ENCODE data around the gene KHNYN. TPM values are rescaled to one million over a fixed set of nuclear protein-coding genes. Genes with fewer than 3 reads are reported as not detected.
"Not testable (repeated sequence)": the region's sequence is repeated elsewhere in the genome, so short reads cannot be mapped to it uniquely, and the experiment has no call there.

Gene KHNYN
- total and polyA plus RNA-seq, 4 donors = 15.2 to 64.9 (median 42.3) TPM

GRCh38 chr14:24442240-24443052, 12.7 kb downstream of the KHNYN start, which contains the start of gene SDR39U1:
Gene SDR39U1, minus strand, starts transcription at chr14:24442776. Its CDS starts 7 bp downstream, at chr14:24442769.
- Histone ChIP-seq H3K27me3 (ENCODE audit: control insufficient read depth in 1 of 2, insufficient read depth in 2 of 2, low read length in 1 of 2) (no peaks in the 10 kb centered on the region), H3K4me1 (ENCODE audit: control insufficient read depth in 1 of 2, insufficient read depth in 2 of 2, low read length in 2 of 2) (no peaks in the 10 kb centered on the region), H3K36me3 (ENCODE audit: control insufficient read depth in 1 of 2, insufficient read depth in 2 of 2, low read length in 1 of 2) (peaks cover 0 to 6% of the 10 kb centered on the region in 2 donors), H3K4me3 (ENCODE audit: low read length in 2 of 2) (peak within 1 kb of the TSS; percentile 53 to 95), H3K9me3 (ENCODE audit: control insufficient read depth, low read length) (no peaks in the 10 kb centered on the region), H3K27ac (ENCODE audit: low read depth in 1 of 2, low read length in 2 of 2) (peak within 1 kb of the TSS; percentile 91 to 95)
- peak; percentile 97 for ATAC-seq (ENCODE audit: low FRiP score)
- intact Hi-C loops (cut with DNase I) = loop anchor here in 1 of 2 donors (1.0 kb wide), 1 partner anchor 200 kb away; the partner anchor contains the start of gene TINF2
- WGBS, 2 donors = 0 to 1% methylated on average over 50 to 52 of the region's 52 CpGs
- peak; percentile 98 to 99 for DNase-seq

GRCh38 chr14:24443053-24443665, 13.4 kb downstream of the KHNYN start:
- peaks cover 0 to 4% of the 10 kb centered on the region in 2 donors for H3K36me3 ChIP-seq (ENCODE audit: control insufficient read depth in 1 of 2, insufficient read depth in 2 of 2, low read length in 1 of 2)
- DNase-seq (no peak), ATAC-seq (ENCODE audit: low FRiP score) (no peak)
- peak overlapping the region; percentile 41 to 95 for H3K4me3 ChIP-seq (ENCODE audit: low read length in 2 of 2)
- no peaks in the 10 kb centered on the region for H3K27me3 ChIP-seq (ENCODE audit: control insufficient read depth in 1 of 2, insufficient read depth in 2 of 2, low read length in 1 of 2)
- no peaks in the 10 kb centered on the region for H3K9me3 ChIP-seq (ENCODE audit: control insufficient read depth, low read length)
- WGBS, 2 donors = 3 to 5% methylated on average over 7 of the region's 7 CpGs
- H3K27ac ChIP-seq (ENCODE audit: low read depth in 1 of 2, low read length in 2 of 2) = no peak overlapping the region
- no peaks in the 10 kb centered on the region for H3K4me1 ChIP-seq (ENCODE audit: control insufficient read depth in 1 of 2, insufficient read depth in 2 of 2, low read length in 2 of 2)
- intact Hi-C loops (cut with DNase I) = no loop called here

- H3K27me3 ChIP-seq (ENCODE audit: control insufficient read depth in 1 of 2, insufficient read depth in 2 of 2, low read length in 1 of 2); DNase-seq; H3K9me3 ChIP-seq (ENCODE audit: control insufficient read depth, low read length); H3K27ac ChIP-seq (ENCODE audit: low read depth in 1 of 2, low read length in 2 of 2); ATAC-seq (ENCODE audit: low FRiP score); H3K36me3 ChIP-seq (ENCODE audit: control insufficient read depth in 1 of 2, insufficient read depth in 2 of 2, low read length in 1 of 2); H3K4me3 ChIP-seq (ENCODE audit: low read length in 2 of 2); H3K4me1 ChIP-seq (ENCODE audit: control insufficient read depth in 1 of 2, insufficient read depth in 2 of 2, low read length in 2 of 2); intact Hi-C loops (cut with DNase I): not testable (repeated sequence)
- 75 to 84% methylated on average over 2 of the region's 2 CpGs for WGBS, 2 donors
Measured at GRCh38 chr14:24450828-24451227, 21.1 kb downstream of the KHNYN start.

- Histone ChIP-seq H3K4me3 (ENCODE audit: low read length in 2 of 2) (no peak overlapping the region), H3K4me1 (ENCODE audit: control insufficient read depth in 1 of 2, insufficient read depth in 2 of 2, low read length in 2 of 2) (no peaks in the 10 kb centered on the region), H3K9me3 (ENCODE audit: control insufficient read depth, low read length) (peaks cover 3% of the 10 kb centered on the region), H3K27me3 (ENCODE audit: control insufficient read depth in 1 of 2, insufficient read depth in 2 of 2, low read length in 1 of 2) (no peaks in the 10 kb centered on the region), H3K27ac (ENCODE audit: low read depth in 1 of 2, low read length in 2 of 2) (no peak overlapping the region), H3K36me3 (ENCODE audit: control insufficient read depth in 1 of 2, insufficient read depth in 2 of 2, low read length in 1 of 2) (no peaks in the 10 kb centered on the region)
- ATAC-seq (ENCODE audit: low FRiP score) = no peak
- no peak for DNase-seq
- intact Hi-C loops (cut with DNase I) = no loop called here
Measured at GRCh38 chr14:24456980-24457379, 27.2 kb downstream of the KHNYN start.

- H3K4me1 ChIP-seq (ENCODE audit: control insufficient read depth in 1 of 2, insufficient read depth in 2 of 2, low read length in 2 of 2) = no peaks in the 10 kb centered on the region
- H3K27me3 ChIP-seq (ENCODE audit: control insufficient read depth in 1 of 2, insufficient read depth in 2 of 2, low read length in 1 of 2) = no peaks in the 10 kb centered on the region
- DNase-seq = no peak
- 71 to 88% methylated on average over 1 of the region's 1 CpG for WGBS, 2 donors
- peaks cover 3% of the 10 kb centered on the region for H3K9me3 ChIP-seq (ENCODE audit: control insufficient read depth, low read length)
- no peak for ATAC-seq (ENCODE audit: low FRiP score)
- no peaks in the 10 kb centered on the region for H3K36me3 ChIP-seq (ENCODE audit: control insufficient read depth in 1 of 2, insufficient read depth in 2 of 2, low read length in 1 of 2)
- intact Hi-C loops (cut with DNase I) = no loop called here
- no peak overlapping the region for H3K4me3 ChIP-seq (ENCODE audit: low read length in 2 of 2)
- H3K27ac ChIP-seq (ENCODE audit: low read depth in 1 of 2, low read length in 2 of 2) = no peak overlapping the region
Measured at GRCh38 chr14:24458736-24459135, 29.0 kb downstream of the KHNYN start.

- Histone ChIP-seq H3K27me3 (ENCODE audit: control insufficient read depth in 1 of 2, insufficient read depth in 2 of 2, low read length in 1 of 2) (no peaks in the 10 kb centered on the region), H3K4me3 (ENCODE audit: low read length in 2 of 2) (no peak overlapping the region), H3K9me3 (ENCODE audit: control insufficient read depth, low read length) (peaks cover 3% of the 10 kb centered on the region), H3K27ac (ENCODE audit: low read depth in 1 of 2, low read length in 2 of 2) (no peak overlapping the region), H3K36me3 (ENCODE audit: control insufficient read depth in 1 of 2, insufficient read depth in 2 of 2, low read length in 1 of 2) (no peaks in the 10 kb centered on the region), H3K4me1 (ENCODE audit: control insufficient read depth in 1 of 2, insufficient read depth in 2 of 2, low read length in 2 of 2) (no peaks in the 10 kb centered on the region)
- intact Hi-C loops (cut with DNase I) = no loop called here
- ATAC-seq (ENCODE audit: low FRiP score) = no peak
- WGBS, 2 donors = 65% methylated on average over 3 of the region's 3 CpGs
- DNase-seq = no peak
Measured at GRCh38 chr14:24459331-24459730, 29.6 kb downstream of the KHNYN start.

GRCh38 chr14:24461336-24461735, 31.6 kb downstream of the KHNYN start:
- no peak overlapping the region for H3K4me3 ChIP-seq (ENCODE audit: low read length in 2 of 2)
- peaks cover 3% of the 10 kb centered on the region for H3K9me3 ChIP-seq (ENCODE audit: control insufficient read depth, low read length)
- H3K36me3 ChIP-seq (ENCODE audit: control insufficient read depth in 1 of 2, insufficient read depth in 2 of 2, low read length in 1 of 2) = no peaks in the 10 kb centered on the region
- intact Hi-C loops (cut with DNase I) = no loop called here
- H3K4me1 ChIP-seq (ENCODE audit: control insufficient read depth in 1 of 2, insufficient read depth in 2 of 2, low read length in 2 of 2) = no peaks in the 10 kb centered on the region
- no peaks in the 10 kb centered on the region for H3K27me3 ChIP-seq (ENCODE audit: control insufficient read depth in 1 of 2, insufficient read depth in 2 of 2, low read length in 1 of 2)
- no peak for ATAC-seq (ENCODE audit: low FRiP score)
- no peak overlapping the region for H3K27ac ChIP-seq (ENCODE audit: low read depth in 1 of 2, low read length in 2 of 2)
- DNase-seq = no peak

- Histone ChIP-seq H3K4me1 (ENCODE audit: control insufficient read depth in 1 of 2, insufficient read depth in 2 of 2, low read length in 2 of 2) (no peaks in the 10 kb centered on the region), H3K27ac (ENCODE audit: low read depth in 1 of 2, low read length in 2 of 2) (no peak overlapping the region), H3K27me3 (ENCODE audit: control insufficient read depth in 1 of 2, insufficient read depth in 2 of 2, low read length in 1 of 2) (no peaks in the 10 kb centered on the region), H3K4me3 (ENCODE audit: low read length in 2 of 2) (no peak overlapping the region), H3K9me3 (ENCODE audit: control insufficient read depth, low read length) (no peaks in the 10 kb centered on the region), H3K36me3 (ENCODE audit: control insufficient read depth in 1 of 2, insufficient read depth in 2 of 2, low read length in 1 of 2) (no peaks in the 10 kb centered on the region)
- intact Hi-C loops (cut with DNase I) = no loop called here
- 49 to 86% methylated on average over 5 of the region's 5 CpGs for WGBS, 2 donors
- no peak for DNase-seq
- no peak for ATAC-seq (ENCODE audit: low FRiP score)
Measured at GRCh38 chr14:24463017-24463883, 33.5 kb downstream of the KHNYN start.

All from aorta (tissue), 5 donors.